HG02571 (cell line): ENCODE results near the gene MEIS3.

Experiments
- ATAC-seq: cut with Tn5 transposase; IDR thresholded peaks from one replicate; pipeline ENCODE4 v1.9.1; 2021; ENCODE audit warnings: mild to moderate bottlenecking, moderate library complexity; ENCODE audit not compliant: unreplicated experiment

Gene MEIS3

GRCh38 chr19:47435883-47436417 lies 16.6 kb upstream of the MEIS3 start:
- ATAC-seq = no peak

- no peak for ATAC-seq
Measured at GRCh38 chr19:47435196-47435595, 15.9 kb upstream of the MEIS3 start.

DNA sequence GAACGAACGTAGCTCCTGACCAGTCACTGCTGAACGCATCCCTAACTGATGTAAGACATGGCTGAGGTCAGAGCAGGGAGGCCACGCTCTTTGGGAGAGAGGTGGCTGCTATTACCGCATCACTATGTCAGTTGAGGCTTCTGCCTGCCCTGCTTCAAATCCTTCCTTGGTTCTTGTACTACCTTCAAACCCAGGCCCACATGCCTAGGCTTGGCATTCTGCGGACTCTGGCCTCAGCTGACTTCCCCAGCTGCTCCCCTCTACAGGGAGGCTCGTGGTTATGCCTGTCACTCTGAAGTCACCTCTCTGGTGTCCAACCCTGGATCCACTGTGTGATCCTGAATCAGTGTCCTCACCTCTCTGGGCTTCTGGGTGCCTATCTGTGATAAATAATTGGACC lies 14.8 kb upstream of the MEIS3 start:
- ATAC-seq = no peak

GRCh38 chr19:47433121-47433520 lies 13.8 kb upstream of the MEIS3 start:
- no peak for ATAC-seq

DNA sequence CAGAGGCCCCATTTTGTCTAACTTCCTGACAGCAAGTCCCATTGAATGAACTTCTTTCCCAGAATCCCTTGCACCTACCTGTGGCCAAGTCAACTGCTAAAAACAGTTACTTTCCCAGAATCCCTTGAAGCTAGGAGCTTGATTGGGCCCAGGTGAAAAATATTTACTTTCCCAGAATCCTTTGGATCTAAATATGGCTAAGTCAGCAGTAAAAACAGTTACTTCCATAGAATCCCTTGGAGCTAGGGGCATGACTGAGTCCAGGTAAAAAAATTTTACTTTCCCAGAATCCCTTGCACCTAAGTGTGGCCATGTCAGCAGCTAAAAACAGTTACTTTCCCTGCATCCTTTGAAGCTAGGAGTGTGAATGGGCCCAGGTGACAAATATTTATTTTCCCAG lies 13.2 kb upstream of the MEIS3 start:
- ATAC-seq = no peak

DNA sequence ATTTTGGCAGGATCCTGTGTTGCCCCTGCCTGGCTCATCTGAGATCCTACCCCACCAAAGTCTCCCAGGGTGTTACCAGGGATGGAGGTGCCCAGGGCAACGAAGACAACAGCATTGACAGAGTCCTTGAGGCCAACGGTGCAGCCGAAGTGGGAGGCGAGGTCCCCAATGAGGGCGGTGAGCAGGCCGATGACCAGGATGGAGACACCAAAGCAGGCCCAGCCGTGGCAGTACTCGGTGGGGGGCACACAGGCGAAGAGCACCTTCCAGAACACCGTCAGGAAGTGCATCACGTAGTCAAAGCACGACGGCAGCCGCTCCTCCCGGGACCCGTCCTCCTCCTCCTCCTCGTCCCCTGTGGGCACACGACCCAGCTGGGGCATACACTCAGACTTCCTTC lies 12.8 kb upstream of the MEIS3 start:
- no peak for ATAC-seq

GRCh38 chr19:47430041-47430802 lies 10.9 kb upstream of the MEIS3 start:
- ATAC-seq = no peak

DNA sequence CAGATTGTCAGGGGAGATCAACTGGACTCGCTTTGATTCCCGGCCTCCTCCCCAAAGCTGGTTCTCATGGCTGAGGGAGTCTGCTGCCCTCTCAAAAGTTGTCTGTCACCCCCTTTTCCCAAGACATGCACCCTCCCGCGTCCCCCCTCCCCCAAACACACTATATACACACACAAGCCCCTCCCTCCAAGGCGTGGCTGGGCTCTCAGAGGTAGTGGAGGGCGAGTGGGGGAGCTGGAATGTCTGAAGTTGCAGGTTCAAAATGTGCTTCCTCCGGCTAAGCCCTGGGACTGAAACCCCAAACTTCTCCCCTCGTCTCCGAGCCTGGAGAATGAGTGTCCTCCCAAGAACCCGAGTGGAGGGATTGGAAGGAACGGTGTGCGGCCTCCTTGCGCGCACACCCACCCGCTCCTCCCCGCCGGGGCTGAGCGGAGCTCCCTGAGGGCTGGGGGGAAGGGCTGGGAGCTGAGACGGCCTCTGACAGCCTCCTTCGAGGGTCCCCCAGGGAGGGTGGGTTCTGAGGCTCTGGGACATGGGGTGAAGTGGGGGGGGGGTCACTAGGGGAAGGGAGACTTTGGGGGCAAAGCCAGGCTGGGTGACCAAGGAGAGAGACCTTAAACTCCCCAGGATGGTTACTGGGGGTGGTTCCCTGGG lies 9.9 kb upstream of the MEIS3 start:
- no peak for ATAC-seq

- no peak for ATAC-seq
Measured at GRCh38 chr19:47428177-47428894, 9.0 kb upstream of the MEIS3 start.

DNA sequence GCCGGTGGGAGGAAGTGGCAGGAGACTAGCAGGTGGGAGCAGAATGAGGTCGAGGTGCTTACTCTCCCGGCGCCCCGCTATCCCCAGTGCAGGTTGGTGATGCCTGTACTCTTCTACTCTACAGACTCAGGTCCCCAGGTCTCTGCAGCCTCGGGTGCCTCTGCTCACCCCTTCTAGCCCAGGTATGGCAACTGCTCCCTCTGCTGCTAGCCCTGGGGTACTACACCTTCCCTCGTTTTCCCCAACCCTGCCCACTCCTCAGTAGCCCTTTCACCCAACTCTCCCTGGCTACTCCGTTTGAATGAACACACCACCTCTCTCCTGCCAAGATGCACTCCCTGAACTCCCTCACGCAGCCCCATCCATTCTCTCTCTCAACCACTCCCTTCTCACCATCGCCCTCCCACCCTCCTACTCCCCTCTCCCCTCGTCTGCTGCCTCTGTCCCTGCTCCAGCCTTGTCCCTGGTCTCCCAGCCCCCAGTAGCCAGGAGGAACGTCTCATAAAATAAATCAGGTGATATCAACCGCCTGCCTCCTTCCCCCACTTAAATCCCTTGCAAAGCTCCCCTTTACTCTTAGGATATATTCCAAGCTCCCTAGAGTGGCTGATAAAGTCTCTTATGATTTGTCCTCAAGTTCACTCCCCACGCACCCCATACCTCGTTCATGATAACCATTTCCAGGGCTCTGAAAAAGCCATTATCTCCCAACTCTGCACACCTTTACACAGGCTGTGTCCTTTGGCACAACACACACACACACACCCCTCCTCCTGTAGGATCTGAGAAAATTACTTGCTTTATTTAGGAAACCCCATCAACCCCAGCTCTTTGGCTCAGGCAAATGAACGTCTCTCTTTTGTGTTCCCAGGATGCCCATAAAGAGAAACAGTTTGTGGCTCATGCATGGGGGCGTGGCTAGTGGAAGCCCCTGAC lies 8.2 kb upstream of the MEIS3 start:
- ATAC-seq = no peak

- ATAC-seq = no peak
Measured at GRCh38 chr19:47423203-47423882, 4.0 kb upstream of the MEIS3 start.

DNA sequence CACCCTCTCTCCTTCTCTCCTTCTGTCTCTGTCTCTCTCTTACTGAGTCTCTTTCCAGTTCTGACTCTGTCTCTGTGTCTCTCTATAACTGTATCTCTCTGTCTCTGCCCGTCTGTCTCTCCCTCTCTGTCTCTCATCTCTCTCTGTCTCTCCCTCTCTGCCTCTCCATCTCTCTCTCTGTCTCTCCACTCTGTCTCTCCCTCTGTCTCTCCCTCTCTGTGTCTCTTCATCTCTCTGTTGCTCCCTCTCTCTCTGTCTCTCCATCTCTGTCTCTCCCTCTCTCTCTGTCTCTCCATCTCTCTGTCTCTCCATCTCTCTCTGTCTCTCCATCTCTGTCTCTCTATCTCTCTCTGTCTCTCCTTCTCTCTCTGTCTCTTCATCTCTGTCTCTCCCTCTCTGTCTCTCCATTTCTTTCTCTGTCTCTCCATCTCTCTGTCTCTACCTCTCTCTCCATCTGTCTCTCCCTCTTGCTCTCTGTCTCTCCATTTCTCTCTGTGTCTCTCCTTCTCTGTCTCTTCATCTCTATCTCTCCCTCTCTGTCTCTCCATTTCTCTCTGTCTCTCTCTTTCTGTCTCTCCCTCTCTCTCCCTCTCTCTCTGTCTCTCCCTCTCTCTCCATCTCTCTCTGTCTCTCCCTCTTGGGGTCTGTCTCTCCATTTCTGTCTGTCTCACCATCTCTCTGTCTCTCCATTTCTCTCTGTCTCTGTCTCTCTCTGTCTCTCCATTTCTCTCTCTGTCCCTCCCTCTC lies 3.3 kb upstream of the MEIS3 start:
- ATAC-seq = no peak

GRCh38 chr19:47421844-47422395 lies 2.6 kb upstream of the MEIS3 start:
- no peak for ATAC-seq

GRCh38 chr19:47421244-47421786 lies 2.0 kb upstream of the MEIS3 start:
- ATAC-seq = no peak

GRCh38 chr19:47419789-47420188 lies 462 bp upstream of the MEIS3 start:
- no peak for ATAC-seq

DNA sequence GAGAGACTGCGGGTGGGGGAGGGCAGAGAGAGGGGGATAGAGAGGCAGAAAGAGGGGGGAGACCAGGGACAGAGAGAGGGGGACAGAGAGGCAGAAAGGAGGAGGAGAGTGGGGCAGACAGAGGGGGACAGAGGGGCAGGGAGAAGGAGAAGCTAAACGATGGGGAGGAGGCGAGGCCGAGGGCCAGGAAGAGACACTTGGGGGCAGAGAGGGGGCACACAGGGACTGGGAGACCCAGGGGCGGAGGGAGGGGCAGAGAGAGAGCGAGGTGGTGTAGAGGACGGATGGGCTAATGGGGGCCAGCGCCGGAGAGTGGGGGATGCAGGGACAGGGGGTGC lies 666 bp downstream of the MEIS3 start:
- no peak for ATAC-seq

DNA sequence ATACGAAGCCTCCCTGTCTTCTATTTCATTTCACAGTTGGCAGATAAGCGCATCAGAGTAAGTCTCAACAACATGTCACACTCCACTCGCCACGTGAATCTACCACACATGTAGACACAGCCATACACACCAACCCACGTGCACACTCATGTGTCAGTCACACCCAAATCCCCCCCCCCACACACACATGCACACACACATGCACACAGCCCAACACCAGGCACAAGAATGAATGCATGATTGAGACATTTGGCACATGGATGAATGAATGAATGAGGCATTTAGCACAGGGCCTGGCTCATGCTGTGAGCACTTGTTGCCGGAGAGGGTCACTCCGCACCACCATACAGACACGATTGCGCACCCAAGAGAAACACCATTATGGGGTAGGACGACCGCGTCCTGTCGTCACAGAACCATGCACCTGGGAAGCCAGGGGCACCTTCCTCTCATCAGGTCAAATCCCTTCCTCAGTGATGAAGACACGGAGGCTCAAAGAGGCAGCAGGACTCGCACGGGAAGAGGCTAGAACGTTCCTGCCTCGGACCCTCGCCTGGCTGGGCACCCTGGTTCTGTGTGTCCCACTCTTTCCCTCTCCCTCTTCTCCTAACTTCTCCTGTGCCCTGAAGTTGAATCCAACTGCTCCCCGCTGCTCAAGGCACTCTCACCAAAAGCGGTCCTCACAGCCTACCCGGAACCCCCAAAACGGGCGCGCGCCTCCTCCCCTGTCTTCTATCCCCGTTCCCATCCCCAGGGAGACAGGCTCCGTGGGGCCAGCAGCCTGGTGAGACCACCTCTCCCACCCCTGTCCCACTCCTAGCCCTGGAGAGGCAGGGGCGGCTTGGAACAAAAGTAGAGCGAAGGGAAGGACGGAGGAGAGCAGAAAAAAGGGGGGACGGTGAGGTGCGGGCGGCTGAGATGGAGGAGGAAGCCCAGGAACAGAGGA lies 1.3 kb downstream of the MEIS3 start:
- no peak for ATAC-seq
